Endodermal cell (in vitro differentiated cells): ENCODE measurements around the gene DGKB. TPM values are rescaled to one million over a fixed set of nuclear protein-coding genes. Genes with fewer than 3 reads are reported as not detected.
"Not testable (repeated sequence)": the region's sequence is repeated elsewhere in the genome, so short reads cannot be mapped to it uniquely, and the experiment has no call there.

Experiments
- DNase-seq: peaks from one replicate; pipeline ENCODE4 v3.0.0-alpha.2; 2017
- H3K27ac ChIP-seq: 2 replicates; pipeline ENCODE4 v1.5.1; 2013; ENCODE audit warnings: mild to moderate bottlenecking, low read depth, low read length, moderate library complexity
- H3K27me3 ChIP-seq: 2 replicates; pipeline ENCODE4 v1.6.1; 2013; ENCODE audit warnings: mild to moderate bottlenecking, low read length, moderate library complexity; ENCODE audit not compliant: insufficient read depth, control insufficient read depth, poor library complexity, severe bottlenecking
- H3K36me3 ChIP-seq: 2 replicates; pipeline ENCODE4 v1.7.0; 2013; ENCODE audit warnings: mild to moderate bottlenecking, low read length, moderate library complexity; ENCODE audit not compliant: control insufficient read depth, insufficient read depth
- H3K4me1 ChIP-seq: one replicate; pipeline ENCODE4 v1.7.0; 2013; ENCODE audit warnings: low read length; ENCODE audit not compliant: control insufficient read depth, insufficient read depth
- H3K4me3 ChIP-seq: 2 replicates; pipeline ENCODE4 v1.5.1; 2013; ENCODE audit warnings: mild to moderate bottlenecking, low read length, moderate library complexity
- H3K9ac ChIP-seq: 2 replicates; pipeline ENCODE4 v1.6.1; 2013; ENCODE audit warnings: mild to moderate bottlenecking, low read length, moderate library complexity; ENCODE audit not compliant: poor library complexity, severe bottlenecking; ENCODE audit errors: extremely low read depth
- H3K9me3 ChIP-seq: 2 replicates; pipeline ENCODE4 v1.6.1; 2013; ENCODE audit warnings: mild to moderate bottlenecking, low read length, moderate library complexity; ENCODE audit not compliant: control insufficient read depth
- H3K27ac Mint-ChIP-seq: 2 replicates; pipeline ENCODE4 v1.8.0; 2020; ENCODE audit warnings: mixed read lengths
- H3K27me3 Mint-ChIP-seq: 2 replicates; pipeline ENCODE4 v1.8.0; 2021; ENCODE audit warnings: mild to moderate bottlenecking, mixed read lengths; ENCODE audit not compliant: insufficient read depth
- H3K36me3 Mint-ChIP-seq: 2 replicates; pipeline ENCODE4 v1.8.0; 2020; ENCODE audit warnings: low read depth, mixed read lengths
- H3K4me1 Mint-ChIP-seq: 2 replicates; pipeline ENCODE4 v1.8.0; 2020; ENCODE audit warnings: mixed read lengths
- H3K4me3 Mint-ChIP-seq: 2 replicates; pipeline ENCODE4 v1.8.0; 2020; ENCODE audit warnings: mild to moderate bottlenecking, moderate library complexity, mixed read lengths
- H3K9me3 Mint-ChIP-seq: 2 replicates; pipeline ENCODE4 v1.8.0; 2020; ENCODE audit warnings: mild to moderate bottlenecking, mixed read lengths
- CTCF ChIP-seq: fragments of 200-600 bp; sonication (generic); conservative IDR thresholded peaks from 2 replicates; pipeline ENCODE4 v1.5.0; 2021; ENCODE audit warnings: antibody characterized with exemption, mild to moderate bottlenecking
- WGBS, 2 experiments: methylation state at CpG; one replicate each; pipeline versions ENCODE4 v1.1.5 to v1.1.7; 2013; ENCODE audit warnings: missing lambda C conversion rate in 2 of 2, mixed read lengths in 1 of 2; ENCODE audit not compliant: insufficient coverage in 1 of 2, insufficient read length in 1 of 2; 5-methylcytosine and 5-hydroxymethylcytosine counted together
- total RNA-seq, 2 donors: library from RNA; stranded (reverse); fragmentation: NEBNext Ultra II Directional in 1 of 2; extraction: Animal tissue kit (Norgen Biotek cat#: 25700) in 1 of 2; gene quantifications; 2 replicates in 1 of 2; 3 replicates in 1 of 2; pipeline ENCODE4 v1.2.1, GENCODE V29; 2021

Gene DGKB
- total RNA-seq, 2 donors from 2014 or later, result 5.1 to 5.2 TPM

- TF ChIP-seq CTCF, result no peak
- H3K9me3 ChIP-seq, result no peaks in the 10 kb centered on the region
- Mint-ChIP-seq H3K27ac (no peak overlapping the region), H3K4me1 (no peaks in the 10 kb centered on the region), H3K9me3 (peaks cover 4% of the 10 kb centered on the region), H3K4me3 (no peak overlapping the region), H3K27me3 (no peaks in the 10 kb centered on the region), H3K36me3 (no peaks in the 10 kb centered on the region)
- H3K4me1 ChIP-seq, result no peaks in the 10 kb centered on the region
- H3K9ac ChIP-seq, result no peak overlapping the region
- no peak for DNase-seq
- 100% methylated on average over 2 of the region's 2 CpGs; no CpG with 5 or more reads in 1 of the 2 experiments for WGBS, 2 experiments
- no peak overlapping the region for H3K27ac ChIP-seq
- H3K36me3 ChIP-seq, result no peaks in the 10 kb centered on the region
- no peak overlapping the region for H3K4me3 ChIP-seq
- no peaks in the 10 kb centered on the region for H3K27me3 ChIP-seq
Measured at GRCh38 chr7:14287398-14287797, 615.2 kb downstream of the DGKB start.

GRCh38 chr7:14286036-14286435, 616.5 kb downstream of the DGKB start:
- Histone ChIP-seq H3K9me3 (no peaks in the 10 kb centered on the region), H3K4me3 (no peak overlapping the region), H3K27me3 (no peaks in the 10 kb centered on the region), H3K4me1 (no peaks in the 10 kb centered on the region), H3K9ac (no peak overlapping the region), H3K27ac (no peak overlapping the region), H3K36me3 (no peaks in the 10 kb centered on the region)
- 83 to 96% methylated on average over 2 to 4 of the region's 4 CpGs for WGBS, 2 experiments
- no peaks in the 10 kb centered on the region for H3K4me1 Mint-ChIP-seq
- H3K27ac Mint-ChIP-seq, result no peak overlapping the region
- H3K27me3 Mint-ChIP-seq, result no peaks in the 10 kb centered on the region
- no peaks in the 10 kb centered on the region for H3K36me3 Mint-ChIP-seq
- no peak overlapping the region for H3K4me3 Mint-ChIP-seq
- no peak for DNase-seq
- TF ChIP-seq CTCF, result no peak
- peaks cover 4% of the 10 kb centered on the region for H3K9me3 Mint-ChIP-seq

GRCh38 chr7:14279065-14279871, 623.3 kb downstream of the DGKB start:
- H3K9ac ChIP-seq, H3K9me3 ChIP-seq, H3K9me3 Mint-ChIP-seq, H3K4me3 ChIP-seq, H3K4me1 ChIP-seq, H3K36me3 ChIP-seq, H3K4me1 Mint-ChIP-seq, H3K27me3 ChIP-seq, H3K36me3 Mint-ChIP-seq, H3K27me3 Mint-ChIP-seq, H3K27ac ChIP-seq: not testable (repeated sequence)
- 43% methylated on average over 21 of the region's 21 CpGs; no CpG with 5 or more reads in 1 of the 2 experiments for WGBS, 2 experiments
- peak overlapping the region; percentile 75 for H3K4me3 Mint-ChIP-seq
- H3K27ac Mint-ChIP-seq, result peak overlapping the region; percentile 95
- peak; percentile 73 for DNase-seq
